ENCODE measurements around the gene DPT. TPM values are rescaled to one million over a fixed set of nuclear protein-coding genes. Genes with fewer than 3 reads are reported as not detected.

DPT gene
- total RNA-seq, 1 donor from 2014 or later: 1.1 TPM

- H3K4me3 Mint-ChIP-seq: no peak overlapping the region
- peaks cover 4% of the 10 kb centered on the region for H3K4me1 Mint-ChIP-seq
- H3K27me3 Mint-ChIP-seq (ENCODE audit: low read depth): no peaks in the 10 kb centered on the region
- no peak for DNase-seq (ENCODE audit: low spot score in 2 of 2, unreplicated experiment in 2 of 2)
- peak overlapping the region; percentile 13 for H3K27ac Mint-ChIP-seq
- TF ChIP-seq CTCF (IDR thresholded peaks at IDR 0.05; ENCODE audit: unreplicated experiment): no peak
- H3K9me3 Mint-ChIP-seq: no peaks in the 10 kb centered on the region
- no peaks in the 10 kb centered on the region for H3K36me3 Mint-ChIP-seq
These were observed 14.1 kb upstream of the DPT start for GRCh38 chr1:168742994-168743650.

- H3K4me3 Mint-ChIP-seq: no peak overlapping the region
- H3K27ac Mint-ChIP-seq: no peak overlapping the region
- no peak for TF ChIP-seq CTCF (IDR thresholded peaks at IDR 0.05; ENCODE audit: unreplicated experiment)
- no peaks in the 10 kb centered on the region for H3K9me3 Mint-ChIP-seq
- H3K27me3 Mint-ChIP-seq (ENCODE audit: low read depth): no peaks in the 10 kb centered on the region
- H3K4me1 Mint-ChIP-seq: peaks cover 4% of the 10 kb centered on the region
- DNase-seq (ENCODE audit: low spot score in 2 of 2, unreplicated experiment in 2 of 2): no peak
- no peaks in the 10 kb centered on the region for H3K36me3 Mint-ChIP-seq
These were observed 13.4 kb upstream of the DPT start for GRCh38 chr1:168742386-168742785.

GRCh38 chr1:168739908-168740307, 10.9 kb upstream of the DPT start:
- H3K27me3 Mint-ChIP-seq (ENCODE audit: low read depth): no peaks in the 10 kb centered on the region
- no peak overlapping the region for H3K27ac Mint-ChIP-seq
- no peaks in the 10 kb centered on the region for H3K9me3 Mint-ChIP-seq
- no peak for TF ChIP-seq CTCF (IDR thresholded peaks at IDR 0.05; ENCODE audit: unreplicated experiment)
- peaks cover 4% of the 10 kb centered on the region for H3K4me1 Mint-ChIP-seq
- no peaks in the 10 kb centered on the region for H3K36me3 Mint-ChIP-seq
- DNase-seq (ENCODE audit: low spot score in 2 of 2, unreplicated experiment in 2 of 2): no peak
- no peak overlapping the region for H3K4me3 Mint-ChIP-seq

- H3K9me3 Mint-ChIP-seq: no peaks in the 10 kb centered on the region
- no peak for DNase-seq (ENCODE audit: low spot score in 2 of 2, unreplicated experiment in 2 of 2)
These were observed 7.5 kb upstream of the DPT start for GRCh38 chr1:168736520-168736919.

GRCh38 chr1:168735974-168736373, 7.0 kb upstream of the DPT start:
- Mint-ChIP-seq H3K36me3 (no peaks in the 10 kb centered on the region), H3K4me1 (no peaks in the 10 kb centered on the region), H3K27me3 (ENCODE audit: low read depth) (no peaks in the 10 kb centered on the region), H3K9me3 (no peaks in the 10 kb centered on the region), H3K27ac (no peak overlapping the region), H3K4me3 (no peak overlapping the region)
- TF ChIP-seq CTCF (IDR thresholded peaks at IDR 0.05; ENCODE audit: unreplicated experiment): no peak
- DNase-seq (ENCODE audit: low spot score in 2 of 2, unreplicated experiment in 2 of 2): no peak

More at GRCh38 chr1:168736520-168736919, 7.5 kb upstream of the DPT start:
- TF ChIP-seq CTCF (IDR thresholded peaks at IDR 0.05; ENCODE audit: unreplicated experiment): no peak
- H3K36me3 Mint-ChIP-seq: no peaks in the 10 kb centered on the region
- no peak overlapping the region for H3K4me3 Mint-ChIP-seq
- H3K4me1 Mint-ChIP-seq: no peaks in the 10 kb centered on the region
- no peaks in the 10 kb centered on the region for H3K27me3 Mint-ChIP-seq (ENCODE audit: low read depth)
- no peak overlapping the region for H3K27ac Mint-ChIP-seq

GRCh38 chr1:168734946-168735345, 5.9 kb upstream of the DPT start:
- no peak for DNase-seq (ENCODE audit: low spot score in 2 of 2, unreplicated experiment in 2 of 2)
- Mint-ChIP-seq H3K27me3 (ENCODE audit: low read depth) (no peaks in the 10 kb centered on the region), H3K9me3 (no peaks in the 10 kb centered on the region), H3K4me1 (no peaks in the 10 kb centered on the region), H3K27ac (no peak overlapping the region), H3K36me3 (no peaks in the 10 kb centered on the region), H3K4me3 (no peak overlapping the region)
- no peak for TF ChIP-seq CTCF (IDR thresholded peaks at IDR 0.05; ENCODE audit: unreplicated experiment)

Measured in mesothelial cell of epicardium (in vitro differentiated cells).